MCF 10A (cell line): ENCODE results near the gene EXOC6. TPM values are rescaled to one million over a fixed set of nuclear protein-coding genes. Genes with fewer than 3 reads are reported as not detected.
"Not testable (repeated sequence)": the region's sequence is repeated elsewhere in the genome, so short reads cannot be mapped to it uniquely, and the experiment has no call there.

Experiments
- BruUV-seq: library from RNA; stranded (reverse); fragments of 400-500 nt; replicated peaks from 2 replicates; lab custom pipeline; 2021; lab: Mats Ljungman, UMichigan
- CTCF ChIA-PET: fragments of 300-600 bp; sonication (Branson Sonifier 250); formaldehyde crosslinking; extraction: SDS; loops from one replicate; lab custom pipeline; 2021; ENCODE audit warnings: antibody characterized with exemption, inconsistent platforms; lab: Yijun Ruan, JAX
- POLR2A ChIA-PET: fragments of 300-600, 350-650 bp; sonication (Branson Sonifier 250); formaldehyde crosslinking; extraction: SDS; loops from one replicate; lab custom pipeline; 2020; ENCODE audit warnings: antibody characterized with exemption, inconsistent platforms; lab: Yijun Ruan, JAX
- DNase-seq: peaks from one replicate; pipeline ENCODE4 v3.0.0-alpha.2; 2018; ENCODE audit not compliant: unreplicated experiment
- H3K27ac Mint-ChIP-seq: one replicate; pipeline ENCODE4 v1.8.0; 2022; ENCODE audit warnings: mild to moderate bottlenecking, low read depth, mixed read lengths; ENCODE audit not compliant: unreplicated experiment
- H3K27me3 Mint-ChIP-seq: one replicate; pipeline ENCODE4 v1.8.0; 2022; ENCODE audit warnings: mixed read lengths; ENCODE audit not compliant: insufficient read depth, unreplicated experiment
- H3K36me3 Mint-ChIP-seq: one replicate; pipeline ENCODE4 v1.8.0; 2022; ENCODE audit warnings: mild to moderate bottlenecking, moderate library complexity, mixed read lengths; ENCODE audit not compliant: insufficient read depth, unreplicated experiment
- H3K4me1 Mint-ChIP-seq: one replicate; pipeline ENCODE4 v1.8.0; 2022; ENCODE audit warnings: mixed read lengths; ENCODE audit not compliant: insufficient read depth, unreplicated experiment
- H3K4me3 Mint-ChIP-seq: one replicate; pipeline ENCODE4 v1.8.0; 2022; ENCODE audit warnings: mild to moderate bottlenecking, moderate library complexity, mixed read lengths; ENCODE audit not compliant: unreplicated experiment
- H3K9me3 Mint-ChIP-seq: one replicate; pipeline ENCODE4 v1.8.0; 2022; ENCODE audit warnings: mixed read lengths; ENCODE audit not compliant: unreplicated experiment
- intact Hi-C: fragments of 100-400 bp; cut with micrococcal nuclease; formaldehyde crosslinking; loops from 2 replicates; pipeline ENCODE4 v1.14.1; 2022
- total RNA-seq: library from RNA; stranded (reverse); gene quantifications from 2 replicates; pipeline ENCODE4 v1.2.3, GENCODE V29; 2022
- TF ChIP-seq, protein P1 (sequence below): fragments of 200-600 bp; IDR thresholded peaks from one replicate; pipeline ENCODE4 v1.8.0; 2022; ENCODE audit warnings: antibody characterized with exemption, mild to moderate bottlenecking; ENCODE audit not compliant: unreplicated experiment

Gene EXOC6
- total RNA-seq, 1 experiment from 2014 or later = 6.6 TPM

- Mint-ChIP-seq H3K27ac (no peak overlapping the region), H3K27me3 (no peaks in the 10 kb centered on the region), H3K9me3 (no peaks in the 10 kb centered on the region), H3K4me1 (no peaks in the 10 kb centered on the region), H3K4me3 (no peak overlapping the region), H3K36me3 (no peaks in the 10 kb centered on the region)
- ChIA-PET POLR2A (no interaction called here), CTCF (no interaction called here)
- no peak for DNase-seq
- no TSS peak for BruUV-seq
- intact Hi-C loops = no loop called here
- TF ChIP-seq, protein P1, sequence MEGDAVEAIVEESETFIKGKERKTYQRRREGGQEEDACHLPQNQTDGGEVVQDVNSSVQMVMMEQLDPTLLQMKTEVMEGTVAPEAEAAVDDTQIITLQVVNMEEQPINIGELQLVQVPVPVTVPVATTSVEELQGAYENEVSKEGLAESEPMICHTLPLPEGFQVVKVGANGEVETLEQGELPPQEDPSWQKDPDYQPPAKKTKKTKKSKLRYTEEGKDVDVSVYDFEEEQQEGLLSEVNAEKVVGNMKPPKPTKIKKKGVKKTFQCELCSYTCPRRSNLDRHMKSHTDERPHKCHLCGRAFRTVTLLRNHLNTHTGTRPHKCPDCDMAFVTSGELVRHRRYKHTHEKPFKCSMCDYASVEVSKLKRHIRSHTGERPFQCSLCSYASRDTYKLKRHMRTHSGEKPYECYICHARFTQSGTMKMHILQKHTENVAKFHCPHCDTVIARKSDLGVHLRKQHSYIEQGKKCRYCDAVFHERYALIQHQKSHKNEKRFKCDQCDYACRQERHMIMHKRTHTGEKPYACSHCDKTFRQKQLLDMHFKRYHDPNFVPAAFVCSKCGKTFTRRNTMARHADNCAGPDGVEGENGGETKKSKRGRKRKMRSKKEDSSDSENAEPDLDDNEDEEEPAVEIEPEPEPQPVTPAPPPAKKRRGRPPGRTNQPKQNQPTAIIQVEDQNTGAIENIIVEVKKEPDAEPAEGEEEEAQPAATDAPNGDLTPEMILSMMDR = no peak
These were observed 55.3 kb downstream of the EXOC6 start for GRCh38 chr10:92903633-92904032.

- Mint-ChIP-seq H3K27ac (no peak overlapping the region), H3K9me3 (no peaks in the 10 kb centered on the region), H3K36me3 (no peaks in the 10 kb centered on the region), H3K4me3 (no peak overlapping the region), H3K4me1 (no peaks in the 10 kb centered on the region), H3K27me3 (no peaks in the 10 kb centered on the region)
- POLR2A ChIA-PET = no interaction called here
- TF ChIP-seq, protein P1 = no peak
- CTCF ChIA-PET = interaction anchor here (0.6 kb wide), 1 partner anchor 185 kb away, joined by 5 read pairs; no protein-coding TSS in a partner anchor
- intact Hi-C loops = no loop called here
- DNase-seq = no peak
- no TSS peak for BruUV-seq
These were observed 59.0 kb downstream of the EXOC6 start for GRCh38 chr10:92907280-92907679.

GRCh38 chr10:92912631-92913030 lies 64.3 kb downstream of the EXOC6 start:
- H3K36me3 Mint-ChIP-seq, H3K27me3 Mint-ChIP-seq, H3K4me3 Mint-ChIP-seq, H3K27ac Mint-ChIP-seq, BruUV-seq, POLR2A ChIA-PET, H3K9me3 Mint-ChIP-seq, DNase-seq, H3K4me1 Mint-ChIP-seq, intact Hi-C loops: not testable (repeated sequence)
- CTCF ChIA-PET = interaction anchor here (1.1 to 3.2 kb wide), 4 partner anchors 11 to 94 kb away, joined by 3 to 16 read pairs (median 5); no protein-coding TSS in a partner anchor

GRCh38 chr10:92913973-92914372 lies 65.7 kb downstream of the EXOC6 start:
- Mint-ChIP-seq H3K27ac (no peak overlapping the region), H3K4me3 (no peak overlapping the region), H3K36me3 (no peaks in the 10 kb centered on the region), H3K27me3 (no peaks in the 10 kb centered on the region), H3K9me3 (no peaks in the 10 kb centered on the region), H3K4me1 (no peaks in the 10 kb centered on the region)
- CTCF ChIA-PET = interaction anchor here (0.6 to 3.2 kb wide), 9 partner anchors 8 to 1288 kb away, joined by 3 to 16 read pairs (median 4); no protein-coding TSS in a partner anchor
- POLR2A ChIA-PET = interaction anchor here (0.6 to 0.9 kb wide), 2 partner anchors 55 to 429 kb away, joined by 3 read pairs; no protein-coding TSS in a partner anchor
- TF ChIP-seq, protein P1 = no peak
- DNase-seq = no peak
- intact Hi-C loops = no loop called here
- BruUV-seq = no TSS peak
